Activated naive CD8-positive, alpha-beta T cell treated with anti-CD3 and anti-CD28 coated beads, Interleukin-2, amount 10 ng/mL, durations not matched to agents 7 days and 5 days (primary cell): ENCODE measurements around the gene ING5. TPM values are rescaled to one million over a fixed set of nuclear protein-coding genes. Genes with fewer than 3 reads are reported as not detected.
"Not testable (repeated sequence)": the region's sequence is repeated elsewhere in the genome, so short reads cannot be mapped to it uniquely, and the experiment has no call there.

Experiments used
- ATAC-seq: fragments of 150-1000 bp; cut with Tn5 transposase; one replicate; pipeline ENCODE4 v1.10.0; 2021; ENCODE audit warnings: low read depth, moderate library complexity
- POLR2A ChIA-PET: fragments of 350-600 bp; sonication (Branson Sonifier 250); formaldehyde crosslinking; loops from one replicate; lab custom pipeline; 2021; ENCODE audit warnings: antibody characterized with exemption; lab: Charles Lee
- DNase-seq: peaks from one replicate; pipeline ENCODE4 v3.0.0; 2021
- H3K27ac Mint-ChIP-seq: one replicate; pipeline ENCODE4 v1.8.0; 2022; ENCODE audit warnings: mild to moderate bottlenecking, mixed read lengths
- H3K27me3 Mint-ChIP-seq: one replicate; pipeline ENCODE4 v1.8.0; 2022; ENCODE audit warnings: mild to moderate bottlenecking, moderate library complexity, mixed read lengths
- H3K36me3 Mint-ChIP-seq: one replicate; pipeline ENCODE4 v1.8.0; 2021; ENCODE audit warnings: mild to moderate bottlenecking, mixed read lengths
- H3K4me1 Mint-ChIP-seq: one replicate; pipeline ENCODE4 v1.8.0; 2021; ENCODE audit warnings: mixed read lengths
- H3K4me3 Mint-ChIP-seq: one replicate; pipeline ENCODE4 v1.8.0; 2022; ENCODE audit warnings: mild to moderate bottlenecking, moderate library complexity, mixed read lengths
- H3K9me3 Mint-ChIP-seq: one replicate; pipeline ENCODE4 v1.8.0; 2021; ENCODE audit warnings: mixed read lengths
- total RNA-seq, 2 experiments: library from RNA; stranded (reverse); gene quantifications; one replicate each; pipeline ENCODE4 v1.2.3, GENCODE V29; 2021

ING5 gene
- total RNA-seq, 2 experiments from 2014 or later = 52.1 to 54.3 TPM

GRCh38 chr2:241741016-241741415 lies 39.2 kb downstream of the ING5 start:
- Mint-ChIP-seq H3K4me1 (peaks cover 30% of the 10 kb centered on the region), H3K4me3 (peak overlapping the region; percentile 69), H3K36me3 (peaks cover 23% of the 10 kb centered on the region), H3K9me3 (no peaks in the 10 kb centered on the region), H3K27me3 (no peaks in the 10 kb centered on the region), H3K27ac (peak overlapping the region; percentile 11)
- DNase-seq (peak; percentile 50), ATAC-seq (peak; percentile 33)
- POLR2A ChIA-PET = interaction anchor here (0.6 to 1.6 kb wide), 3 partner anchors 22 to 127 kb away, joined by 3 to 5 read pairs (median 4); partner anchors contain the start of gene ING5

GRCh38 chr2:241742320-241742939 lies 40.6 kb downstream of the ING5 start:
- Mint-ChIP-seq H3K27me3 (no peaks in the 10 kb centered on the region), H3K9me3 (no peaks in the 10 kb centered on the region), H3K36me3 (peaks cover 31% of the 10 kb centered on the region), H3K27ac (no peak overlapping the region), H3K4me3 (no peak overlapping the region), H3K4me1 (peaks cover 28% of the 10 kb centered on the region)
- POLR2A ChIA-PET = no interaction called here
- ATAC-seq (no peak), DNase-seq (no peak)

GRCh38 chr2:241743008-241743407 lies 41.2 kb downstream of the ING5 start:
- H3K27me3 Mint-ChIP-seq, POLR2A ChIA-PET, H3K9me3 Mint-ChIP-seq, H3K4me3 Mint-ChIP-seq, H3K27ac Mint-ChIP-seq, DNase-seq, ATAC-seq: not testable (repeated sequence)
- Mint-ChIP-seq H3K36me3 (peaks cover 26% of the 10 kb centered on the region), H3K4me1 (peaks cover 25% of the 10 kb centered on the region)

DNA sequence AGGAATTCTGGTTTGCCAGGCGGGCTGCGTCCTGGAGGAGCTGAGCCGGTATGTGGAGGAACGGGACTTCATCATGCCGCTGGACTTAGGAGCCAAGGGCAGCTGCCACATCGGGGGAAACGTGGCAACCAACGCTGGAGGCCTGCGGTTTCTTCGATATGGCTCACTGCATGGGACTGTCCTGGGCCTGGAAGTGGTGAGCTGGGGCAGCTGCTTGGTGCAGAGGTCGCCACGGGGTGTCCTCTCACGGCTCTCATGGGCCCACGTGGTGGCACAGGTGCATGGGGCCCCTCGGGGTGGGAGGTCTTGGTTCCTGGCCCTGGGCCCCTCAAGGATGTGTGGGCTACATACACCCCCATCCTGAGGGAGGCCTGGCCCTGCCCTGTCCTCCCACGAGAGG lies 41.8 kb downstream of the ING5 start:
- no peak for DNase-seq
- POLR2A ChIA-PET = no interaction called here
- Mint-ChIP-seq H3K27me3 (no peaks in the 10 kb centered on the region), H3K36me3 (peaks cover 26% of the 10 kb centered on the region), H3K4me1 (peaks cover 23% of the 10 kb centered on the region), H3K4me3 (no peak overlapping the region), H3K27ac (no peak overlapping the region), H3K9me3 (no peaks in the 10 kb centered on the region)
- ATAC-seq = no peak

DNA sequence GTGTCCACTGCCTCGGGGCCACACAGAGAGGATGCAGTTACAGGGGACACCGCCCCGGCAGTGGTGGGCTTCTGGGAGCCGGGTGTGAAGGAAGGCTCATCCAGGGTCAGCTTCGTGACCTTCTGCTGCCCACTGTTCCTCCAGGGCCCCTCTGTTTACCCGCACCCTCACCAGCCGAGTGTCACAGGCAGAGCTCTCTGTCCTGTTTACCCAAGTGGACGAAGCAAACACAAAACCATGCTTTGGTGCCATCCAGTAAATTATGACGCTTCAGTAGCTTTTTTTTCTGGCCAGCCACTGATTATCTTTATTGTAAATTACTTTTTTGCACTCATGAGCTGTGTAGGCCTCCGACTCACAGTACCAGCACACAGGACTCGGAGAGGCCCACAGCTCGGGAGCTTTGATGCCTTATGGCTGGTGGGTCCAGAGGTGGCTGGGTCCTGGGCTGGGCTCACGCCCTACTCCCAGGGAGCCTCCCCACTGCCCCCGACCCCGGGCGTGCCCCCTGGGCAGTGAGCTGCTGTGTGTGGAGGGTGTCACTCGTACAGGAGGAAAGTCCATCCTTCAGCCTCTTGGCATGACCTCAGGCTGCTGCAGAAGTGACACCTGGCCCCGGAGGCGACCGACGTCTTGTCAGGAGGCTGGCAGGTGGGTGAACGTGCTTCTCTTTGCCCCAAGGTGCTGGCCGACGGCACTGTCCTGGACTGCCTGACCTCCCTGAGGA lies 42.4 kb downstream of the ING5 start:
- Mint-ChIP-seq H3K27me3 (no peaks in the 10 kb centered on the region), H3K9me3 (no peaks in the 10 kb centered on the region), H3K4me1 (peaks cover 22% of the 10 kb centered on the region), H3K36me3 (peaks cover 26% of the 10 kb centered on the region), H3K4me3 (no peak overlapping the region), H3K27ac (no peak overlapping the region)
- DNase-seq = no peak
- no peak for ATAC-seq
- POLR2A ChIA-PET = no interaction called here

GRCh38 chr2:241745276-241745675 lies 43.4 kb downstream of the ING5 start:
- POLR2A ChIA-PET = no interaction called here
- Mint-ChIP-seq H3K4me1 (peaks cover 13% of the 10 kb centered on the region), H3K27me3 (no peaks in the 10 kb centered on the region), H3K9me3 (no peaks in the 10 kb centered on the region), H3K4me3 (no peak overlapping the region), H3K27ac (no peak overlapping the region), H3K36me3 (peaks cover 28% of the 10 kb centered on the region)
- ATAC-seq = no peak
- no peak for DNase-seq

DNA sequence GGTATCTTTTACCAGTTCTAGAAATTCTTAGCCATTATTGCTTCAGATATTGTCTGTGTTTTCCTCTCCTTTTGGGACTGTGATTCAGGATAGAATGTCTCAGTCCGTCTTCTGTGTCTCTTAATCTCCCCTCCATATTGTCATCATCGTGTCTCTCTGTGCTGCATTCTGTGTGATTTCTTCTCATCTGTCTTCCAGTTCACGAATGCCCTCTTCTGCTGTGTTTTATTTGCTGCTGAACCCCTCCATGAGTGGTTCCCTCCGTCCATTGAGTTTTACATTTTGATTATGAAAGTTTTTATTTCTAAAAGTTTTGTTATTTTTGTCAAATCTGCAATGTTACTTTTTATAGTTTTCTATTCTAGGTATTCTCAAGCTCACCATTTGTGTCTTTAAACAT lies 44.2 kb downstream of the ING5 start:
- POLR2A ChIA-PET = no interaction called here
- DNase-seq (no peak), ATAC-seq (no peak)
- Mint-ChIP-seq H3K27me3 (no peaks in the 10 kb centered on the region), H3K4me3 (no peak overlapping the region), H3K36me3 (peaks cover 28% of the 10 kb centered on the region), H3K9me3 (no peaks in the 10 kb centered on the region), H3K4me1 (peaks cover 8% of the 10 kb centered on the region), H3K27ac (no peak overlapping the region)

DNA sequence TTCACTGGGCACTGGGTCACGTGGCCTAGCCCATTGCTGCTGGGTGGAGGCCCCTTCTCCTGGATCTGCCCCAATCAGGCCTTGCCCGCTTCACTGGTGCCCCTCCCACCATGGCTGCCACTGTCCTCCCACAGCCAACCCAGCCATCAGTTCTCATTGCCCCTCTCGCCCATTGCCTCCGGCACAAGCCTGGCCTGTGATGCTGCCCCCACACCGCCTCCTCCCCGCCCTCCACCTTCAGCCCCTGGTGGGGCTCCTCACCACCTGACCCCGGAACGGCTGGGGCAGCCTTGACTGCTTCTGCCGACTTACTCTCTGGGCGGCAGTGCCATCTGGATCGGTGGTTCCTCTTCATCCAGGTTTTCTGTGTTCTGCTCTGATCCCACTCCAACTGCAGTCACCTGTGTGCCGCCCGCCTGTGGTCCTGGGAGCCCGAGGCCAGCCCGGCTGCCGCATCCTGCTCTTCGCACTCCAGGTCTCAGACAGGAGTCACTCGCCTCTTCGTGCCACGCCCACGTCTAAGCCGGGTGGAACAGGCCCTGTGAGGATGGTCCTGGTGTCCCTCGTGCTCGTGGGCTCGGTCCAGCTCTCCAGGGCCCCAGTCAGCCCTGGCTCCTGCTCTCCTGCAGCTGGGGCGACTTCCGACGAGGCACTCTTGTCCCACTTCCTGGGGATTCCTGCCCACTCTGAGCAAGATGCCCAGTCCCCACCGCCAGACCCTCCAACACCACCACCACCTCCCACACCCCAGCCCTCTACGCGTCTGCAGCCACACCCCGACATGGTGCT lies 46.8 kb downstream of the ING5 start:
- no peaks in the 10 kb centered on the region for H3K27me3 Mint-ChIP-seq
- POLR2A ChIA-PET = no interaction called here
- peaks cover 27% of the 10 kb centered on the region for H3K36me3 Mint-ChIP-seq
- DNase-seq (no peak), ATAC-seq (no peak)
- no peaks in the 10 kb centered on the region for H3K9me3 Mint-ChIP-seq
- no peak overlapping the region for H3K4me3 Mint-ChIP-seq
- no peak overlapping the region for H3K27ac Mint-ChIP-seq
- peaks cover 4% of the 10 kb centered on the region for H3K4me1 Mint-ChIP-seq

DNA sequence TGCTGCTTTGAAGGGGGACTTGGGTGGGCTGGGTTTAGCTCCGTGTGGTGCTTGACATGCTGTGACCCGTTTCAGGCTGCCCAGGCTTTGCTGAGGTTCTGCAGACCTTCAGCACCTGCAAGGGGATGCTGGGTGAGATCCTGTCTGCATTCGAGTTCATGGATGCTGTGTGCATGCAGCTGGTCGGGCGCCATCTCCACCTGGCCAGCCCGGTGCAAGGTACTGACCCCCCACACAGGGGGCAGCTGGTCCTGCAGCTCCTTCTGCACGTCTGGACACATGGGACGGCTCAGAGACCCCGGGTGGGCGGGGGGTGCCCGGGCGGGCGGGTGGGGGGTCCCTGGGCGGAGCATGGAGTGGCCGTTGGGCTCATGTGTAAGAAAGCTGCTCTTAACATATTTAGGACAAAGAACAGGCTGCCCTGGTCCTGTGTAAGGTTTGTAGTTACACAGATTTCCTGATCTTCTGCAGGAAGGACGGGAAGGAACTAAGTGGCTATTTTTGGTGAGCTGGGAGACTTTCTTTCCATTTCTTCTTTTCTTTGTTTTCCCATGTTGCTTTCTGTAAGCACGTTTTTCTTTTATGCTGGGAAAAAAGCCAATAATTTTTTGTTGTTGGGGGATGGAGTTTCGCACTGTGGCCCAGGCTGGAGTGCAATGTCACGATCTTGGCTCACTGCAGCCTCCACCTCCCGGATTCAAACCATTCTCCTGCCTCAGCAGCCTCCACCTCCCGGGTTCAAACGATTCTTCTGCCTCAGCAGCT lies 48.4 kb downstream of the ING5 start:
- Mint-ChIP-seq H3K27me3 (no peaks in the 10 kb centered on the region), H3K4me1 (peaks cover 4% of the 10 kb centered on the region), H3K9me3 (no peaks in the 10 kb centered on the region), H3K4me3 (no peak overlapping the region), H3K36me3 (peaks cover 17% of the 10 kb centered on the region), H3K27ac (no peak overlapping the region)
- POLR2A ChIA-PET = no interaction called here
- DNase-seq (no peak), ATAC-seq (no peak)

DNA sequence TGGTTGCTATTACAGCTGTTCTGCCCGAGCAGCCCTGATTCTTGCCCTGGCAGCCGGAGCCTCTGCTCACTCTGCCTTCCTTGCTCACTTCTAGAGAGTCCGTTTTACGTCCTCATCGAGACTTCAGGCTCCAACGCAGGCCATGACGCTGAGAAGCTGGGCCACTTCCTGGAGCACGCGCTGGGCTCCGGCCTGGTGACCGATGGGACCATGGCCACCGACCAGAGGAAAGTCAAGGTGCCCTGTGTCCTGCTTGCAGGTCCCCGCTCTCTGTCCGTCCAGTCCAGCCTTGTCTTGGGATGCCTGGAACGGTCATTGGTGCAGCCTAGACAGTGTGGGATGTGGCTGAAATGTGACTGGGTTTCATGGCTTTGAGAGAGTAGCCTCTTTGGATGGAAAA lies 49.3 kb downstream of the ING5 start:
- H3K4me1 Mint-ChIP-seq = peaks cover 4% of the 10 kb centered on the region
- no peaks in the 10 kb centered on the region for H3K27me3 Mint-ChIP-seq
- H3K4me3 Mint-ChIP-seq = no peak overlapping the region
- POLR2A ChIA-PET = no interaction called here
- ATAC-seq (no peak), DNase-seq (no peak)
- peaks cover 8% of the 10 kb centered on the region for H3K36me3 Mint-ChIP-seq
- no peak overlapping the region for H3K27ac Mint-ChIP-seq
- no peaks in the 10 kb centered on the region for H3K9me3 Mint-ChIP-seq

DNA sequence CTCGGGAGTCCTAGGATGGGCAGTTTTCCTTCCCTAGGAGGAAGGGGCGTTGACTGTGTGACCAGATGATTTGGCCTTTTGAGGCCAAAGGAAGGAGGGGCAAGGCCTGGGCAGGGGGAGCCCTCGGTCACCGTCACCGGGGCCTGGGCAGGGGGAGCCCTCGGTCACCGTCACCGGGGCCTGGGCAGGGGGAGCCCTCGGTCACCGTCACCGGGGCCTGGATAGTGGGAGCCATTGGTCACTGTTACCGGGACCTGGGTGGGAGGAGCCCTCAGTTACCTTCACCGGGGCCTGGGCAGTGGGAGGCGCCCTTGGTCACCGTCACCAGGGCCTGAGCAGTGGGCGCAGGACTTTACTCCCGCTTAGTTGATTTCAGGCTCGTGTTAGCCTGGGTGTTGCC lies 49.9 kb downstream of the ING5 start:
- no peaks in the 10 kb centered on the region for H3K9me3 Mint-ChIP-seq
- no peaks in the 10 kb centered on the region for H3K27me3 Mint-ChIP-seq
- POLR2A ChIA-PET = no interaction called here
- ATAC-seq (no peak), DNase-seq (no peak)
- peaks cover 4% of the 10 kb centered on the region for H3K4me1 Mint-ChIP-seq
- peaks cover 6% of the 10 kb centered on the region for H3K36me3 Mint-ChIP-seq
- no peak overlapping the region for H3K4me3 Mint-ChIP-seq
- H3K27ac Mint-ChIP-seq = no peak overlapping the region

DNA sequence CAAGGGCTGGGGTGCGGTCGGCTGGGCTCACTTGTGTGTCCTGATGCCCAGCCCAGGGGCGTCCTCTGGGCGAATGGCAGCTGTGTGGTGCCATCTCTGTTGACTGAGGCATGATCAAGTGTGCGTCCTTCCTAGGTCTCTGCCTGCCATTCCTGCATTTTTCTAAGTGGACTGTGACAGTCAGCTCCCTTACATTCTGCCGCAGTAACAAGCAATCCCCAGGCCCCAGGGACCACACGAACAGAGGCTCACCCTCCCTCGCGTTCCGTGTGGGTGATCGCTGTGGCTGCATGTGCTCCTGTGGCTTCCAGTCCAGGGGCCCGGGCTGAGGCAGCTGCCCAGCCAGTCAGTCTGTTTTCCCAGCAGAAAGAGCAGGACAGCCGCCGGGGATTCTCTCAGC lies 50.4 kb downstream of the ING5 start:
- no peak for DNase-seq
- ATAC-seq = no peak
- no peak overlapping the region for H3K4me3 Mint-ChIP-seq
- peaks cover under 1% of the 10 kb centered on the region for H3K4me1 Mint-ChIP-seq
- no peaks in the 10 kb centered on the region for H3K27me3 Mint-ChIP-seq
- no peaks in the 10 kb centered on the region for H3K9me3 Mint-ChIP-seq
- H3K27ac Mint-ChIP-seq = no peak overlapping the region
- POLR2A ChIA-PET = no interaction called here
- H3K36me3 Mint-ChIP-seq = peaks cover 3% of the 10 kb centered on the region

DNA sequence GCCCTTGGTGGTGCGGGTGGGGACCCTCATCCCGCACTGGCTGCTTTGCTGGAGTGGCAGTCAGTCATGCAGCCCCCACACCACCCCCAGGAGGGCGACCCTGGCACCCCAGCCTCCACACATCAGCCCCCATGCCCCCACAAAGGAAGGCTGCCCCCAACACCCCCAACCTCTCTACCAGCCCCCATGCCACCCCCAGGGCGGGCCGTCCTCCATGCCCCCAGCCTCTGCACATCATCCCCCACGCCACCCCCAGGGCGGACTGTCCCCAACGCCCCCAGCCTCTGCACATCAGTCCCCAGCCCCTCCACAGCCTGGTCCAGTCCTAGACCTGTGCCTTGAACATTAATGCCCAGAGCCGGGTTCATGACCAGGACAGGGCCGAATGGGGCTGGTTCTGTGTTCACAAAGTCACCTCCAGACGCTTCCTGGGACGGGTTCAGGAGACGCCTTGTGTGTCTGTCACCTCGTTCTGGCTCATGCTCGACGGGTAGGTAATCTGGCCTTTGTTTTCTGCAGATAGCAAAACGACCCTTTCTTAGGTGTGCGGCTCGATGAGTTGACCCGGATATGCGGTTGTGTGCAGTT lies 50.9 kb downstream of the ING5 start:
- no peak overlapping the region for H3K4me3 Mint-ChIP-seq

More for the DNA sequence above, 50.9 kb downstream of the ING5 start:
- DNase-seq (no peak), ATAC-seq (no peak)
- no peaks in the 10 kb centered on the region for H3K9me3 Mint-ChIP-seq
- no peak overlapping the region for H3K27ac Mint-ChIP-seq
- peaks cover 2% of the 10 kb centered on the region for H3K36me3 Mint-ChIP-seq
- H3K4me1 Mint-ChIP-seq = no peaks in the 10 kb centered on the region
- H3K27me3 Mint-ChIP-seq = no peaks in the 10 kb centered on the region
- POLR2A ChIA-PET = no interaction called here
